ENCODE measurements around the gene KIFAP3.
"Not testable (repeated sequence)": the region's sequence is repeated elsewhere in the genome, so short reads cannot be mapped to it uniquely, and the experiment has no call there.

KIFAP3 gene

DNA sequence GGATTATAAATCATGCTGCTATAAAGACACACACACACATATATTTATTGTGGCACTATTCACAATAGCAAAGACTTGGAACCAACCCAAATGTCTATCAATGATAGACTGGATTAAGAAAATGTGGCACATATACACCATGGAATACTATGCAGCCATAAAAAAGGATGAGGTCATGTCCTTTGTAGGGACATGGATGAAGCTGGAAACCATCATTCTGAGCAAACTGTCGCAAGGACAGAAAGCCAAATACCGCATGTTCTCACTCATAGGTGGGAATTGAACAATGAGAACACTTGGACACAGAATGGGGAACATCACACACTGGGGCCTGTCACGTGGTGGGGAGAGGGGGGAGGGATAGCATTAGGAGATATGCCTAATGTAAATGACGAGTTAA is 12.8 kb downstream of the KIFAP3 start:
- DNase-seq: not testable (repeated sequence)

DNA sequence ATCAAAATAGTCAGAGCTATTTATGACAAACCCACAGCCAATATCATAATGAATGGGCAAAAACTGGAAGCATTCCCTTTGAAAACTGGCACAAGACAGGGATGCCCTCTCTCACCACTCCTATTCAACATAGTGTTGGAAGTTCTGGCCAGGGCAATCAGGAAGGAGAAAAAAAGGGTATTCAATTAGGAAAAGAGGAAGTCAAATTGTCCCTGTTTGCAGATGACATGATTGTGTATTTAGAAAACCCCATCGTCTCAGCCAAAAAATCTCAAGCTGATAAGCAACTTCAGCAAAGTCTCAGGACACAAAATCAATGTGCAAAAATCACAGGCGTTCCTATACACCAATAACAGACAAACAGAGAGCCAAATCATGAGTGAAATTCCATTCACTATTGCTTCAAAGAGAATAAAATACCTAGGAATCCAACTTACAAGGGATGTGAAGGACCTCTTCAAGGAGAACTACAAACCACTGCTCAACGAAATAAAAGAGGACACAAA is 14.4 kb downstream of the KIFAP3 start:
- not testable (repeated sequence) for DNase-seq

DNA sequence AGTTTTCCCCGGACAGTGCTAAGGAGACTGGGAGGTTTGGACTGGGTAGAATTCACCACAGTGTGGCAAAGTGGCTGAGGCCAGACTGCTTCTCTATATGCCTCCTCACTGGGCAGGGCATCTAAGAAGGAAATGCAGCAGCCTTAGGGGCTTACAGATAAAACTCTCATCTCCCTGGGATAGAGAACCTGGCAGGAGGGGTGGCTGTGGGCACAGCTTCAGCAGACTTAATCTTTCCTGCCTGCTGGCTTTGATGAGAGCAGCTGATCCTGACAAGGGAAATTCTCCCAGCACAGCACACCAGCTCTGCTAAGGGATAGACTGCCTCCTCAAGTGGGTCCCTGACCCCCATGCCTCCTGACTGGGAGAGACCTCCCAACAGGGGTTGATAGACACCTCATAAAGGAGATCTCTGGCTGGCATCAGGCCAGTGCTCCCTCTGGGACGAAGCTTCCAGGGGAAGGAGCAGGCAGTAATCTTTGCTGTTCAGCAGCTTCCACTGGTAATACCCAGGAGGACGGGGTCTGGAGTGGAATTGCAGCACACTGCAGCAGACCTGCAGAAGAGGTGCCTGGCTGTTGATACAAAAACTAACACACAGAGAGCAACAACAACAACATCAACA is 25.2 kb downstream of the KIFAP3 start:
- no peak for DNase-seq

DNA sequence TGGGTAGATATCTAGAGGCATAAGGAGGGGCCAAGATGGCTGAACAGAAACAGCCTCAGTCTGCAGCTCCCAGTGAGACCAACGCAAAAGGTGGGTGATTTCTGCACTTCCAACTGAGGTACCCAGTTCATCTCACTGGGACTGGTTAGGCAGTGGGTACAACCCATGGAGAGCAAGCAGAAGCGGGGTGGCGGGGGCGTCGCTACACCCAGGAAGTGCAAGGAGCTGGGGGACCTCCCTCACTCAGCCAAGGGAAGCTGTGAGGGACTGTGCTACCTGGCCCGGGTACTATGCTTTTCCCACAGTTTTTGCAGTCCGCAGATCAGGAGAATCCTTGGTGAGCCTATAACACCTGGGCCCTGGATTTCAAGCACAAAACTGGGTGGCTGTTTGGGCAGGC is 26.0 kb downstream of the KIFAP3 start:
- no peak for DNase-seq

DNA sequence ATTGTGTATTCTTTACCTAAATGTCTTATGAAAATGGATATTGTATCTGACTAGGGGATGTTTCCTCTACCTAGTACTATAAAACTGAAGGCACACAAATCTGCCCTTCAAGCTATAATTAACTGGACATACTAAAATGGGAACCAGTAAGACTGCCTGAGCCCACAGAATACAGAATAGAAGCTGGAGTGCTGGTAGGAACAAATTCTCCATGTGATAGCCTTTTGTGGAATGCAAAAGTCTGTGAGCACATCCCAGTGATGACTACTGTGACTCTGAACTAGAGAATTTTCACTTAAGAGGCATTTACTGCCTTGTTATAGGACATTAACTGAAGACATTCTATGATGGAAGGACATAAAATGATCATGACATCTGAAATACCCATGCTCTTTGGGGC is 30.3 kb downstream of the KIFAP3 start:
- no peak for DNase-seq

DNA sequence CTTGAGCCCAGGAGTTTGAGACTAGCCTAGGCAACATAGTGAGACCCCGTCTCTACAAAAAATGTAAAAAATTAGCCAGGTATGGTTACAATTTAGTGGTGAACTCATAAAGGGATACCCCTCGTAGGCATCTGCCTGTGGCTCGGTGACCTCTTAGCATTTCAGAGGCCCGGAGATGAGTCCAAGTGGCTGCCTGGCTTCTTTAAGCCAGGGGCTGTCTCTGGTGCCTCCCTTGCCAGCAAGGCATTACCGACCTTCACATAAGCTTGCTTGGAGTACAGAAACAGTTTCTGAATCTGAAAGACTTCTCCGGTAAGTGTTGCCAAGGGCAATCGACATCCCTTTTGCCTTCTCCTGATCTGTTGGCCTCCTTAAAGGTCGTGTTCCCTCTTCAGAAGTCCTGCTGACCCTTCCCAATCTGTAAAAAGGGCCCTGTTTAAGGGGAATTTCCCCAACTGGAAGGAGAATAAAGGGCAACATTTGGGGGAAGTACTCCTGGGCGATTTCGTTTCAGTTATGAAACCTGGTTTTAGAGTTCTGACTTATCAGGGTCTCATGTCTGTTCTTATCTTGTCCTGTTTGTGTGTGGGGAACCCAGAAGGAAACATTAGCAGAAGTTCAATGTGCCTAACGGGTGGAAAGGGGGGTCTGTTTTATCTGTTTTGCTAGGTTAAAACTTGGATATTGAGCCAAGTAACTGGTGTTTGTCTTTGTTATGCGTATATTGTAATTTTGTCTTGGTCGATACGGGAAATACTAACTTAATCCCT is 32.9 kb downstream of the KIFAP3 start:
- DNase-seq: no peak

DNA sequence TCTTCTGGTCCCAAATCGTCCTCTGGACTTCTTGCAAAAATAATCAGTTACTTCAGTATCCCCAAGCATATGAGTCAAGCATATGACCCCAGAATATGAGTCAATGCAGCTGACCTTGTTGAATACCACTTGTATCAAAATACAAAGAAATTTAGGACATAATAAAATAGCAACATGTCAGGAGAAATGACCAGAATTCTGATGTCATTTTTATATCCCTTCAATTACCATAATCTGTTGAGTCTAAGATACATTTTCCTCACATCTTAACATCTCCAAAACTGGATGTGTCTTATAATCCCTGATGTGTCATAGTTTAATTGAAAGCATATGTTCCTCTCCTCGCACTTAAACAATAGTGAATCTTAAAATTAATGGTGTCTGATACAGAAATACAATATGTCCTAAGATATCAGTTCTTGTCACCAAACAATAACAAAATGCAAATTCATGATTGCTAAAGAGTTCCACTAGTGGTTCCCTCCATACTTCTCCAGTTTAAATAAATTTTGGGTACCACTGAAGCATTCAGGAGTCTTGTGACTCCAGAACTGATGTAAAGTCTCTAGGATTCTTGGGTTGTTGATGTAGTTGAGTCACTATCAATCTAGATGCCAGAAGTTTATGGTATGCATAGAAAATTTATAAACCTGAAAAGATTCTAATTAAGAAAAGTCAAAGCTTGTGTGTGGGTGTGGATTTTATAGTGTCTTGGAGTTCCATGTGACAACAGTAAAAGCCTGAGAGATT is 41.8 kb downstream of the KIFAP3 start:
- no peak for DNase-seq

DNA sequence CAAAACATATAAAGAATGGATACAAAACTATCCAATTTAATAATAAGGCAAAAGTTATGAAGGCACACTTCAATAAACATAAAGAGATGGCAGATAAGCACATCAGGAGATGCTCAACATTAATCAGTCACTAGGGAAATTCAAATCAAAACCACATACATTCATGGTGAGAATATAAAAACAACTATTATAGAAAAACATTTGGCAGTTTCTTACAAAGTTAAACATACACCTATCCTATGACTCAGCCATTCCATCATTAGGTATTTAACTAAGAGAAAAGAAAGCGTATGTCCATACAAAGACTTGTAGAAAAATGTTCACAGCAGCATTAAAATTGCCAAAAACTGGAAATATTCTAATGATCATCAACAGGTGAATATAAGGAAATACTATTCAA is 44.3 kb downstream of the KIFAP3 start:
- no peak for DNase-seq

DNA sequence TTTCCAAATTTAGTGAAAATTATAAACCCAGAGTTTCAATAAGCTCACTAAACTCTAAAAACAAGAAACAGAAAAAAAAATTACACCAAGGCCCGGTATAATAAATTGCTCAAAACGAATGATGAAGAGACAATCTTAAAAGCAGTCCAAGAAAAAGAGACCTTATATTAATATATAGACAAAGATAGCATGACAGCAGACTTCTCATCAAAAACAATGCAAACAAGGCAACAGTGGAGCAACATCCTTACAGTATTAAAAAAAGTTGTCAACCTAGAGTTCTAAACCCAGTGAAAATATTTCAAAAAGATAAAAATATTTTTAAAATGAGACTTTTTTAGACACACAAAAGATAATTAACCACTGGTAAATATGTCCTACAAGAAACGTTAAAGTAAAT is 46.7 kb downstream of the KIFAP3 start:
- DNase-seq: no peak

DNA sequence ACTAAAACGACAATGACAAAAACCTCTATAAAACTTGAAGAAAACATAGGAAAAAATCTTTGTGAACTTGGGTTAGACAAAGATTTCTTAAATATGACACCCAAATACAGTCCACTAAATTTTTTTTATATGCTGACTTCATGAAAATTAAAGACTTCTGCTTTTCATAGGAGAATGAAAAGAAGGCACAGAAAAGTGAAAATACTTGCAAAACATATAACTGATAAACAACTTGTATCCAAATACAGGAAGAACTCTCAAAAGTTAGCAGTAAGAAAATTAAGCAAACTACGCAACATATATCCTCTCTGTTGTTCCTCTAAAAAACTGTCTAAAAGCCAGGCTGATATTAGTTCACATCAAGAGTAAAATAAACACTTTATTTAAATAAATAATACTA is 53.6 kb downstream of the KIFAP3 start:
- DNase-seq: no peak

DNA sequence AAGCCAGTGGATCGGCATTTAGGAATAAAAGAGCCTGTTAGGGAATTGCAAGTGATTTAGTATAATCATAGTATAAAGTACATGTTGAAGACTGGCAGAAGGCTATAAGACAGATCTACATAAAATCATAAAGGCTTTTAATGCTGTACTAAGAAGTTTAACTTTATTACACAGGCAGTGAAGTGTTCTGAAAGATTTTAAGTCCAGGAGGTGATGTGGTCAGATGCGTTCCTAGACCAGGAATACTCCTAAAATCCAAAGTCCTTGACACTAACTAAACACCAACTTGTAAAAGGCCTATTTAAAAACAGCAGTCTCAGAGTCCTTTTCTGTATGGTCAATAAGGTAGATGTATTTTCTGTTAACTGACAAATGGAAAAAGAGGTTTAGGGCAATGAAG is 57.0 kb downstream of the KIFAP3 start:
- no peak for DNase-seq

DNA sequence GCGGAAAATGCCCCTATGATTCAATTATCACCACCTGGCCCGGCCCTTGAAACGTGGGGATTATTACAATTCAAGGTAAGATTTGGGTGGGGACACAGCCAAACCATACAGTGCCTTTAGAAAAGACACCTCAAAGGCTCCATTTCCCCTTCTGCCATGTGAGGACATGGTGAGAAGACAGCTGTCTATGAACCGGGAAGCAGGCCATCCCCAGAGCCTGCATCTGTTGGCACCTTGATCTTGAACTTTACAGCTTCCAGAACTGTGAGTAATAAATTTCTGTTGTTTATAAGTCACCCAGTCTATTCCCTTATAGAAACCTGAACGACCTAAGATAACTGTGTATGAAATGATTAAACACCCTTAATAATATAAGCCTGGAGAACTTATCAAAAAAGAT is 61.6 kb downstream of the KIFAP3 start:
- DNase-seq: no peak

DNA sequence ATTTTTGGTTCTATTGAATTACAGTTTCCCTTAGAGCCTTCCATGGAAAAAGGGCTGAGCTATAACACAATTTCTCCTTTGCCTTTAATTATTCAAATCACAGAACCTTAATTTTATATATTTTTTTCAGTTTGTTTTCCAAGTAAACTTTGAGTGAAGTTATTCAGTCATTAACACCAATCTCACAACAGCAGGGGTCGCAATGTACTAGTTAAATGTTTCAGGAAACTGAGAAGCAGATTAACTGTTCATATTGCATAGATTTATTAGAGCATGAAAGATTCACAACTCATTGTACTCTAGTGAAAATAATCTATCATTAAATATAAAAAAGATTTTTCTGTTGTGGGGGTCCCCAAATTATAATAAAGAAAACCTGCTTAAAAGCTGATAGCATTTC is 64.1 kb downstream of the KIFAP3 start:
- no peak for DNase-seq

DNA sequence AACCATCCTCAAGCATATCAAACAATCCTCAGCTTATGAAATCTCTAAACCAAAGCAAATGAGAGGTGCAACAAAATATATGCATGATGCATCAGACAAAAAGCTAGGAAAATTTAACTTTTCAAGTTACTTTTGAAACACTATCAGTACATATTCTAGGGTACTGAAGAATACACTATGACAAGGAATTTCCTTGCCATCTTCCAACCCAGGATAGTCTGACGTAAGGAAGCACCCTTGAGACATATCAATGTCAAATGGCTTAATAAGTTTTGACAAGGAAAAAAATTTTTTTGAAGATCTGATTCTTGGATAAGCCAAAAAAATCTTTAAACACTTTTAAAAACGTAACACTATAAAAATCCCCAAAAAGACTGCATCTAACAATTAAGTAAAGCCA is 64.9 kb downstream of the KIFAP3 start:
- no peak for DNase-seq

DNA sequence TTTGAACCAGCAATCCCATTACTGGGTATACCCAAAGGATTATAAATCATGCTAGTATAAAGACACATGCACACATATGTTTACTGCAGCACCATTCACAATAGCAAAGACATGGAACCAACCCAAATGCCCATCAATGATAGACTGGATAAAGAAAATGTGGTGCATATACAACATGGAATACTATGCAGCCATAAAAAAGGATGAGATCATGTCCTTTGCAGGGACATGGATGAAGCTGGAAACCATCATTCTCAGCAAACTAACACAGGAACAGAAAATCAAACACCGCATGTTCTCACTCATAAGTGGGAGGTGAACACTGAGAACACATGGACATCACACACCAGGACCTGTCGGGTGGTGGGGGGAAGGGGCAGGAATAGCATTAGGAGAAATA is 65.8 kb downstream of the KIFAP3 start:
- not testable (repeated sequence) for DNase-seq

DNA sequence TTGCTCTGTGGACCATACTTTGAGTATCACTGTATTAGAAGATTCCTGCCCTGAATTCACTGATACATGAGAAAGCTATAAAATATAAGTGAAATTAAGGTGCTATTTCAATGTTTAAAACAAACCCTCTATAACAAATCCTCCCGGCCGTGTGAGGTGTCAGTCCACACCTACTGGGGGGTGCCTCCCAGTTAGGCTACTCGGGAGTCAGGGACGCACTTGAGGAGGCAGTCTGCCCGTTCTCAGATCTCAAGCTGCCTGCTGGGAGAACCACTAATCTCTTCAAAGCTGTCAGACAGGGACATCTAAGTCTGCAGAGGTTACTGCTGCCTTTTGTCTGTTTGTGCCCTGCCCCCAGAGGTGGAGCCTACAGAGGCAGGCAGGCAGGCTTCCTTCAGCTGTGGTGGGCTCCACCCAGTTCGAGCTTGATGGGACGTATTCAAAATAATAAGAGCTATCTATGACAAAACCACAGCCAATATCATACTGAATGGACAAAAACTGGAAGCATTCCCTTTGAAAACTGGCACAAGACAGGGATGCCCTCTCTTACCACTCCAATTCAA is 71.1 kb downstream of the KIFAP3 start:
- DNase-seq: not testable (repeated sequence)

DNA sequence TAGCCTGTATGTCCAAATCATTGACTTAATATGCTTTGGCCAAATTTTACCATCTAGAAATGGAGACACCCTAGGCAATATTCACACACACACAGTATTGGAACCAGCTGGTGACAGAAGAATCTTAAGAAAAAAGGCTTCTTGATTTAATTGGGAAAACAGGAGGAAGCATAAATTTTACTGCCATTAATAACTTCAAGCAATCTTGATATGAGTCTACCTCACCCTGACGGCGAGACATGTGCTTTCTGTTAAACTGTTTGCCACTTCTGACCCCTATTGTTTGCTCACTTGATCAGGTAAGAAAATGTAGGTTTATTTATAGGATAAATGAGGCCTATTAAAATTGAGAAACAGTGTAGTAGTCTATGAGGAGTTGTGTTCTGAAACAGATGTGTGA is 73.2 kb downstream of the KIFAP3 start:
- DNase-seq: no peak

DNA sequence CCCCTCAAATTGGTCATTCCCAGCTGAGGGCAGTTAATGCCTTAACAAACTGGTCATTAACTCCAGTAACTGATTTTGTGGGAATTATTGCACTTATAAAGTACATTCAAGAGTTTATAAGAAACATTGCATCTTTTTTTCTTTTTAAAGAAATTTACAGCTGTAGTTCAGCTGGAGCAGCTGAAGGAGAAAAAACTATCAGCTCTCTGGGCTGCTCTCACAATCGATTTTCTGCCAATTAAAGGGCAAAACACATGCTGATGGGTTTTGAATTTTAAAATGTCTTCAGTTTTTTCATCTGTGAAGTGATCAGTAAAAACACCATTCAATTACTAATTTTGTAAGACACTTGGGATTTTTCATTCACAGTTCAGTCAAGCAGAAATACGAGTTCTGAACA is 74.7 kb downstream of the KIFAP3 start:
- no peak for DNase-seq

DNA sequence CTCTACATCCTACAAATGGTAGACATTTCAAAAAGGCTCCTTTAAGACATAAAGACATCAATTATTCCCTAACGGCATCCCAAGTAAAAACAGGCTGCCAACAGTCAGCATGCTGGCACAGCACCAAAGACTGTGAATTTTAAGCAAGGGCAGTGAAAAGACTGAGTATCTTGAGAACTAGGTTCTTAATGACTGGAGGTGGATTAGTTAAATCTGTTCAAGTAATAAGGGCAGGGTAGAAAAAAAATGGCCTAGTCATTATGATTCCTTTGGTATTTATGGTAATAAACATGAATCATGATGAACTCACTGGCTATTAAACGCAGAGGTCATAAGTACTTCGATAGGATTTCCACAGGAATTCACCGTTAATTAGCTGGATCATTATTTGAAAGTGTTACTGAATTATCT is 75.2 kb downstream of the KIFAP3 start:
- no peak for DNase-seq

DNA sequence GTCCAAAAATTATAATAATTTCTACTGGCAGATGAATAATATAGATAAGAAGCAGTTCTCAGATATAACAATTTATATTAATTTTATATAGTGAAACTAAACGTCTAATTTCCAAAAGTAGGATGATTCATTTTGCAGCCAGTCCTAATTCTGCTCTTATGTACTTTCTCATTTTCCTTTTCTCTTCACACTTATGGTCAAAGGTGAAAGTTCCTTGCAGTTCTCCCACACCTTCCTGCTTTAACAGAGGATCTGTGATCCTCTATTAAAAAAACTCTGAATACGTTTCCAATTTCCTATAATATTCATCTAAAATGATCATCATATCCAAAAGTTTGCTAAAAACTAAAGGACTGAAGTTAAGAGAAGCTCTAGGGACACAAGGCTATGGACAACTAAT is 78.5 kb downstream of the KIFAP3 start:
- no peak for DNase-seq

DNA sequence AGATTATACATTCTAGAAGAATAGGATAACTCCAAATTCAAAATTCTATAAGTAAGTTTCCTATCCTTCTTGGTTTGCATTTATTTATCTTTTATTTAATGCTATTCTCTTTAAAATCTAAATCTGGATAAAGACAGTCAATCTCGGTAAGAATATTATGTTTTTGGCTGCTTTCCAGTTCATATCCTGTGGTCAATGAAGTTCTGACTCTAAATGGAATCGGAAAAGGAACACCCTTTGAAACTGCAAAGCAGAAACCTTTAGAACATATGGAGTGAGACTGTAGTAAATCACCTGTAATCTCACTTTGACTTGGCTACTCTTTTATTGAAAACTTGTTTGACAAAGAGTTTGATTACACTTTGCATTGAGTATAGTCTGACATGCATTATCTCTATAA is 85.2 kb downstream of the KIFAP3 start:
- DNase-seq: no peak

DNA sequence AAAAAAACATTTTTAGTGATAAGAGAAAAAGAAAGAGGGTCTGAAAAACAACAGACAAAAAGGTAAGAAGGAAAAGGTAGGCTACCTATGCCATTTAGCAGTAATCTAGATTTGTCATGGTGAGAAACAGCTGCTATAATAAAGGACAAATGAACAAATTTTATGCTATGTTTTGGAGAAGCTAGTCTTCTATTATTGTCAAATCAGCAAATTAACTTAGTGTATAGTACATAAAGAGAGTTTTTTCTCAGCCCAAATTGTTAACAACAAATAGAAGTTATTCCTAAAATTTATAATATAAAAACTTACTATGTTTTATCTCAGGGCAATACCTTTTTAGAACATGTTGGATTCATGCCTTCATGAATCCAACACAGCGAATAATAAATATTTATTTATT is 88.7 kb downstream of the KIFAP3 start:
- no peak for DNase-seq

DNA sequence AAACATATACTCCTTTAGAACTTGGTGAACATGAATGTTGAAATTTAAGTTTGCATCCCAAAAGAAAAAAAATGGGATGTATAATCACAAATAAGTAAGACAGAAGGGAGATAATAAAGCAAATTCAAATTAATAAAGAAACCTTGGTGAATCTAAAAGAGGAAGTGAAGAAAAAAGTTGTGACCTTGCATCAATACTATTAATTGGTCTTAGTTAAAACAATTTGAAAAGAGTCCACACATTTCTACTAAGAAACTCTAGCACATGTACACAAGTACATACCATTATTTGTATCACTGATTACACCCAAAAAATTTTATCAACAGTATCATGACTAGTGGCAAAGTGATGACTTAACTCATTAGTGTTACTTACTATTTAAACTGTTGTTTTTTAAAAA is 100.4 kb downstream of the KIFAP3 start:
- no peak for DNase-seq

DNA sequence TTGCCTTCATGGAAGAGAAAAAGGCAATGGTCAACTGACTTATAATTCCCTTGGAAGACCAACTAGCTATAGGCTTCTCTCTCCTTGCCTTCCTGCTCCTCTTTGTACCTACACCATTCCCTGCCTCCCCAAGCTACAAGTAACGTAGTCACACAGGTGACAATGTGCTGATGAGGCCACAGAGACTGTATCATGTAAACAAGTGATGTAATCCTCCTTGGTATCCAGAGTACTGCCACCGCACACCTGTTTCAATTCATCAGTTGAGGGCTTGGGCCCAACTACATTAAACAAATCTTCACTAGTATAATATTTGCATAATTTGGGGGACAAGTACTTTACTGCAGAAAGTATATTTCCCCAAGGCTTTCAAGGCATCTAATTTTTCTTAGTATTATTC is 104.4 kb downstream of the KIFAP3 start:
- DNase-seq: no peak
